Body of pancreas (tissue), 4 donors: Measurements from ENCODE around the gene DOK1.

Source experiments
- POLR2A ChIP-seq, 3 donors: fragments of 450-650 bp; IDR thresholded peaks; one replicate each; pipeline ENCODE4 v1.6.1; 2016; ENCODE audit warnings: antibody characterized with exemption in 3 of 3, mild to moderate bottlenecking in 2 of 3
- TF ChIP-seq, protein P1 (sequence below), 7 experiments: fragments of 450-650 bp in 4 of 7; fragments of 200-600 bp in 3 of 7; sonication (generic) in 3 of 7; IDR thresholded peaks; one replicate each; pipeline ENCODE4 v1.5.1; 2016 to 2019; ENCODE audit warnings: antibody characterized with exemption in 7 of 7

DNA sequence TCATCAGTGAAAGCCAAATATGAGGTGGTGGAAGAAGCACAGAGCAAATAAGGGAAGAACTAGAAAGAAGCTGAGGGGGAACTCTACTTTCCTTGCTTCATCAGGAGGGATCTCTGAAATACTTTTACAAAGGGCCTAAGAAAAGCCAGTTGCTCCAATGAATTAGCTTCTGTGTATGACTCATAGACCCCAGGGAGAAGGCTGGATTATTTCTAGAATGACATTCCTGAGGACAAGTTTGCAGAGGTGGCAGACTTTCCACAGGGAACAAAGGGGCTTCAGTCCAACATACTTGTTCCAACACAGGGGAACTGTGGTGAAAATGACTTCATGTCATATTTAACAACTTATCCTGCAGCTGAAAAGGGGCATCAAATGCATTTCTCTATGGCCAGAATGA, 29.0 kb downstream of the DOK1 start:
- TF ChIP-seq, protein P1, sequence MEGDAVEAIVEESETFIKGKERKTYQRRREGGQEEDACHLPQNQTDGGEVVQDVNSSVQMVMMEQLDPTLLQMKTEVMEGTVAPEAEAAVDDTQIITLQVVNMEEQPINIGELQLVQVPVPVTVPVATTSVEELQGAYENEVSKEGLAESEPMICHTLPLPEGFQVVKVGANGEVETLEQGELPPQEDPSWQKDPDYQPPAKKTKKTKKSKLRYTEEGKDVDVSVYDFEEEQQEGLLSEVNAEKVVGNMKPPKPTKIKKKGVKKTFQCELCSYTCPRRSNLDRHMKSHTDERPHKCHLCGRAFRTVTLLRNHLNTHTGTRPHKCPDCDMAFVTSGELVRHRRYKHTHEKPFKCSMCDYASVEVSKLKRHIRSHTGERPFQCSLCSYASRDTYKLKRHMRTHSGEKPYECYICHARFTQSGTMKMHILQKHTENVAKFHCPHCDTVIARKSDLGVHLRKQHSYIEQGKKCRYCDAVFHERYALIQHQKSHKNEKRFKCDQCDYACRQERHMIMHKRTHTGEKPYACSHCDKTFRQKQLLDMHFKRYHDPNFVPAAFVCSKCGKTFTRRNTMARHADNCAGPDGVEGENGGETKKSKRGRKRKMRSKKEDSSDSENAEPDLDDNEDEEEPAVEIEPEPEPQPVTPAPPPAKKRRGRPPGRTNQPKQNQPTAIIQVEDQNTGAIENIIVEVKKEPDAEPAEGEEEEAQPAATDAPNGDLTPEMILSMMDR (IDR thresholded peaks at IDR 0.05): no peak
- TF ChIP-seq POLR2A (IDR thresholded peaks at IDR 0.05): no peak
